ENCODE results near the gene SLC17A7.
A peak's percentile ranks its signal among the peaks of the same experiment; 100 is the strongest.

Gene SLC17A7

DNA sequence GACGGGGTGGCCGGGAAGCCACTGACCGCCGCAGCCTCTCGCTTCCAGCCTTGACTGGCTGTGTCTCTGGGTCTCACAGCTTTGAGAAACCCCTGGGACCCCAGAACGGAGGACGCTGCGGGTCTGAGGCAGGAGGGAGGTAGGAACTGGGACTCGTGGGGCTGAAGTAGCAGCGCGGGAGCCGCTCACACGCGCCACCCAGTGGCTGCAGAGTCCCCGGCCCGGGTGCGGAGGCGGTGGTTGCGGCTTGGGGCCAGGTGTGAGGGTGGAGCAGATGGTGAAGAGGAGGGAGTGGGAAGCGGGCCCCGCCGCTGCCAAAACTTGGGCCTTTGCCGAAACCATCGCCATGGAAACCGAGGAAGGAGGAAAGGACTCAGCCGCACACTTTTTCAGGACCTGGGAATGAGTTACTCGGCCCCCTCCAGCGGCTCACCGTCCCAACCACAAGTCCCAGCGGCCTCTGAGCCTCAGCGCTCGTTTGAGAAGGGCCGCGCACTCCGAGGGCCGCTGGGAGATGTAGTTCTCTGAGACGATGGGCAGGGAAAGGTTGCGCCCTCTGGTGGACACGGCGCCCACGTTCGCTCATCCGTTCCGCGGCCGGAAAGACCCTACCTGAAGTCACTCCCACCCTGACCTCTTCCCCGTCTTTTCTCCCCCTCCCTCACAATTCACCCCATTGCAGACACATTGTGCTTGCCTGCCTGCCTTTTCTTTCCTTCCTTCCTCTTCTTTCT lies 2.2 kb upstream of the SLC17A7 start:
- DNase-seq: peak; percentile 90

DNA sequence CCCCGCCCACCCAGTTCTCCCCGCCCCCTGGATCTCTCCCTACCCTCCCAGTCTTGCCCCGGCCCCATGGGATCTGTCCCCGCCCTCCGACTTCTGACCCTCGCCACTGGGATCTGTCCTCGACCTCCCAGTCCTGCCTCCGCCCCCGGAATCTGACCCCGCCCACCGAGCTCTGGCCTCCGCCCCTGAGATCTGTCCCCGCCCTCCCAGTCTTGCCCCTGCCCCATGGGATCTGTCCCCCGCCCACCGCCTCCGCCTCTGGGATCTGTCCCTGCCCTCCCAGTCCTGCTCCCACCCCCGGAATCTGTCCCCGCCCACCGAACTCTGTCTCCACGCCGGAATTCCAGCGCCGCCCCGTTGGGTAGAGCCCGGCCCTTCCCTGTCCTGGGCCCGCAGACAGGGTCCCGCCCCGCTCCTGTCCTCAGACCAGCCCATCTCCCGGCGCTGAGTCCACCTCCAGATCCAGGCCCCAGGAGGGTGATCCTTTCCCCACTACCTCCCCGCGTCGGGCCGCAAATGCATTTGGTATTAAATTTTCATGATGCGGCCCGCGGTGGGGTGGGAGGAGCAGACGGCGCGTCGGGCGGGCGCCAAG lies 1.5 kb upstream of the SLC17A7 start:
- DNase-seq: no peak

DNA sequence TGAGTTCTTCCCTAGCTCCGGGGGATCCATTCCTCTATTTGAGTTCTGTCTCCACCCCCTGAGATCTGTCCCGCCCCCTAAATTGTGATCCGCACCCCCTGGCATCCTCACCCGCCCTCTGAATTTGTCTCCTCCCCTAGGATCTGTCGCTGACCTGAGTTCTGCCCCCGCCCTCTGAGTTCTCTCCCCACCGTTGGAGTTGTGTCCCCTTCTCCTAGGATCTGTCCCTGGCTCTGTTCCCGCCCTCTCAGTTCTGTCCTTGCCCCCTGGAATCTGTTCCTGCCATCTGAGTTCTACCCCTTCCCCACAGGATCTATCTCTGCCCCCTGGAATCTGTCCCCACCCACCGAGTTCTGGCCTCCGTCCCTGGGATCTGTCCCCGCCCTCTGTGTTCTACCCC lies 1.0 kb upstream of the SLC17A7 start:
- no peak for DNase-seq

DNA sequence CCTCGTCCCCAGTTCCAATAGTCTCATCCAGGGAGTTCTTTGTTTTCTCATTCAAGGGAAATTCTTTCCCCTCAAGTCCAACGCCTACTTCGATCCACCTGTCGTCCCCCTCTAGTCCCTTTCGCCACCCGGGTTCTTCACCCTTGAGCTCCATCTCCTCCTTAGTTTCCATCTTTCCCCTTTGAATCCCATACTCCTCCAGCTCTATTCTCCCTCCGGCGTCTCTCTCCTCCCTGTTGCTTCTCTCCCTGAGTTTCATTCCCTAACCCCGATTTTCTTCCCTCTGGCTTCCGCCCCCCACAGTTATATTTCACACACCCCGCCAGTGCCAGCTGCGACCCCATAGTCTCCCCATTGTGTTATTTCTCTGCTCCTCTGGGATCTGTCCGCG lies 628 bp upstream of the SLC17A7 start:
- no peak for DNase-seq

DNA sequence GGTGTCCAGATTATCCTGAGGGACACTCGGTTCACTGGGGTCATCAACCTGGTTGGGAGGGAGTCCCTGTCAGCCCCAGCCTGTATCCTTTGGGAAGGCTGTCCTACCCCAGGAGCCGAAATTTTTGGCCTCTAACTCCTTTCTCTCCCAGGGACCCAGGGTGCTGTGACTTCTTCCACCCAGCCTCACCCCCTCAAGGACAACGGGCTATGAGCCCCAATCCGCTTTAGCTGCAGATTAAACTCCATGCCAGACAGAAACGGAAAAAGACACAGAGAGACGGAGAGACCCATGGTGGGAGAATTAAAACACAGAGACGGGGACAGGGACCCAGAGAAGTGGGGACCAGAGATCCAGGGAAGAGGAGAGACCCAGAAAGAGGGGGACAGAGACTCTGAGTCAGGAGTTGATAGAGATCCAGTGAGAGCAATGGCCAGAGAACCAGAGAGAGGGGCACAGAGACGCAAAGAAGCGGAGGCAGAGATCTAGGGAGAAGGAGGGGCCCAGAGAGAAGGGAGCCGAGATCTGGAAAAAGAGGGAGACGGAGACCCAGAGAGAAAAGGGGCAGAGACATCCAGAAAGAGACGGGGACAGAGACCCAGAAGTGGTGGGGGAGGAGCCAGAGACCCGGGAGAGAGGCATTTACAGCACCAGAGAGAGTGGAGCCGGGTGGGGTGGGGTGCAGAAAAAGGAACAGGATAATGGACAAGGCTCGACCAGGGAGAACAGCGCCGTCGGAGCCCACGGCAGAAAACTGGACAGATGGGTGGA lies 703 bp downstream of the SLC17A7 start:
- DNase-seq: no peak

DNA sequence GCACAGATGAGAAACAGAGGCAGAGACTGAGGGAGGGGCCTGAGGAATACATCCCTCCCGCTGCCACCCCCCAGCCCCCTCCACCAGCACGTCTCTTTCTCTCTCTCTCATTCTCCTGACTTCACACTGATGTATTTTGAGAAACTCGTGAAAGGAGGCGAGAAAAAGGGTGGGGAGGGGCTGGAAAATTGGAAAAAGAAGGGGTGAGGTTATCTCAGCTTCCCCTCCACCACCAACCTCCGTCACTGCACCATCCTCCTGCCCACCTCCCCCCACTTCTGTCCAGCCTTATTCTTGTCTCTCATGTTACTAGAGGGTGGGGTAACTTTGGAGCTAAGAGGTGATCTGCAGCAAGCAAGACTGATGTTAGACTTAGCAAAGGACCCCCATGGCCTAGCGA lies 1.5 kb downstream of the SLC17A7 start:
- DNase-seq: no peak

DNA sequence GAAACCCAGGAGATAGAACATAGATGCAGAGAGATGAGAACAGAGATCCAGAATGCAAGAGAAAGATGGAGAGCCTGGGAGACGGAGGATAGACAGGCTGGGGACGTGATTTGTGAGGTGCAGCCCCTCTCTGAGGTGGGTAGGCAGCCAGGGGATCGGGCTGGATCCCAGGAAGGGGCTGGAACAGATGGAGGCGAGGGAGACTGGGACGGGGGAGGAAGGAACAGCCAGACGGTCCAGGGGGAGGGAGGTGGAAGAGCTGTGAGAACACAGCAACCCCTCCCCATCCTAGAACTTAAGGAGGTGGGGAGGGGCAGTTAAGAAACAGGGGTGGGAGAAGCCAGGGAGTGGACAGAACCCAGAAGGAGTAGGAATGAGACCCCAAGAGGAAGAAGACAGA lies 3.1 kb downstream of the SLC17A7 start:
- DNase-seq: no peak

DNA sequence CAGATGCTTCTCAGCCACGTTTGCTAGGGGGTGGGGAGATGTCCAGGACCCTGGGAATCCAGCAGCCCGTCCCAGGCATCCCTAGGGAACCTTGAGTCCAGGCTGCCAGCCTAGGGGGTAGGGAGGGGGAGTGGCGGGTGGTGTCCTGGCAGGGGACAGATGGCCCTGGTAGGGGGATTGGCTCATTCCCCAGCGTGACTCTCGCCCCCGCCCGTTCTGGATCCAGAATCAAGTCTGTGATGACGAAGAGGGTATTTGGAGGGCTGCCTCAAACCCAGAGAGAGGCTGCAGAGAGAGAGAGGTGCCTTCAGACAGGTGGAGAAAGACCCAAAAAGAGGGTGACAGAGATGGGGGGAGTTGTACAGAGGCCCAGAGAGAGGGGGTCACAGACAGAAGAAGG lies 4.1 kb downstream of the SLC17A7 start:
- DNase-seq: no peak

DNA sequence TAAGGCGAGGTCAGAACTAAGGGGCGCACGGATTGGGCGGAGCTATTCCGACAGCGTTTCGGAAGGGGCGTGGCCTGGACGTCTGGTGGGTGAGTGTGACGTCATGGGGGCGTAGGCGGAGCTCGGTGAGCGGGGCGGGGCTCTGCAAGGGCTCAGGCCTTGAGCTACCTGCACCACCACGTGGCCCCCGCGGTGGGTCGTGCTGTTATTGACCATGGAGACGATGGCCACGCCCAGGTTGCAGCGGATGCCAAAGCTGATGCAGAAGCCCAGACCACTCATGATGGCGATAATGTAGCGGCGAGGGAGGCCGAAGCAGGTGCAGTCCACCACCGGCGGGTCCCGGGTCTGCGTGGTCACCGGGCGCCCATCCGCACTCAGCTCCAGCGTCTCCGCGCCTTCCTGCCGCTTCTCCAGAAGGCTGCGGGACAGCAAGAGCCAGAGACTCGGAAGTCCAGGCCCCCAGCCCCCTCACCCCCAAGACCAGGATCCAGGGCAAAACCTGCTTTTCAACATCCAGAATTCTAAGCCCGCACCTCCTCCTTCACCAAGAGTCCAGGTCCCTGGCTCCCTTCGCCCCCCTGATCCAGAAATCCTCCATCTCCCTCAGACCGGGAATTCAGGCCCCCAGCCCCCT lies 4.8 kb downstream of the SLC17A7 start:
- no peak for DNase-seq

DNA sequence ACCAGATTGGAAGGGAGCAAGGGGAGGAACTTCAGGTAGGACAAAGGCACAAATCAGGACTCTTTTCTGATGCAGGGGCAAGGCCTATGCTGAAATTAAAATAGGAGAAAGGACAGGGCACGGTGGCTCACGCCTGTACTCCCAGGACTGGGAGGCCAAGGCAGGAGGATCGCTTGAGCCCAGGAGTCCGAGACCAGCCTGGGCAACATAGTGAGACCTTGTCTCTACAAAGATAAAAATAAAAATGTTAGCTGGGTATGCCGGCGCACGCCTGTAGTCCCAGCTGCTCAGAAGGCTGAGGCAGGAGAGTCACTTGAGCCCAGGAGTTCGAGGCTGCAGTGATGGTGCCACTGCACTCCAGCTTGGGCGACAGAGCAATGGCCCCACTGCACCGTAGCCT lies 5.7 kb downstream of the SLC17A7 start:
- DNase-seq: no peak

DNA sequence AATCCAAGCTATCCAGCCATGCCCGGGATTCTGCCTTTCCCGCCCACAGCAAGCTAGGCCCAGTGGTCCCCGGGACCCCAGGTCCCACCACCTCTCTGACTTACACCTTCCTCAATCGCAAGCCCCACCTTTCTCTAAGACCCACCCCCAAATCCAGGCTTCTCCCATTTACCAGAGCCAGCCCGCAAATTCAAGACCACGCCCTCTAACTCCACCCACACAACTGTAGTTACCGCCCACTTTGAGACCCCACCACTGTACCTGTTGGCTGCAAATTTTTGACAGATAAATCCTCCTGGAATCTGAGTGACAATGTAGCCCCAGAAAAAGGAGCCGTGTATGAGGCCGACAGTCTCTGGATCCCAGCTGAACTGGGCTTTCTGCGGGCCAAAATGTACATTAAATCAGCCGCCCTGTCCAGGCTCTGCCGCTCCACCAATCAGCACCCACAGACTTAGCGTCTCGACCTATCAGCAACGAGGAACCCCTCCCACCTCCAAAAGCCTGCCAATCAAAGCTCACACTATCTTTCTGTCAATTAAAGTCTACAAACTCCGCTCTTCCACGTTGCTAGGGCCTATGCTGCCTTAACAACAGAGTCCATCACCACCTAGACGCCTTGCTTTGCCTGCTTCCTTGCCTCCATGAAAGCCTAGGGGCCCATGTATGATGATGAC lies 6.3 kb downstream of the SLC17A7 start:
- no peak for DNase-seq

DNA sequence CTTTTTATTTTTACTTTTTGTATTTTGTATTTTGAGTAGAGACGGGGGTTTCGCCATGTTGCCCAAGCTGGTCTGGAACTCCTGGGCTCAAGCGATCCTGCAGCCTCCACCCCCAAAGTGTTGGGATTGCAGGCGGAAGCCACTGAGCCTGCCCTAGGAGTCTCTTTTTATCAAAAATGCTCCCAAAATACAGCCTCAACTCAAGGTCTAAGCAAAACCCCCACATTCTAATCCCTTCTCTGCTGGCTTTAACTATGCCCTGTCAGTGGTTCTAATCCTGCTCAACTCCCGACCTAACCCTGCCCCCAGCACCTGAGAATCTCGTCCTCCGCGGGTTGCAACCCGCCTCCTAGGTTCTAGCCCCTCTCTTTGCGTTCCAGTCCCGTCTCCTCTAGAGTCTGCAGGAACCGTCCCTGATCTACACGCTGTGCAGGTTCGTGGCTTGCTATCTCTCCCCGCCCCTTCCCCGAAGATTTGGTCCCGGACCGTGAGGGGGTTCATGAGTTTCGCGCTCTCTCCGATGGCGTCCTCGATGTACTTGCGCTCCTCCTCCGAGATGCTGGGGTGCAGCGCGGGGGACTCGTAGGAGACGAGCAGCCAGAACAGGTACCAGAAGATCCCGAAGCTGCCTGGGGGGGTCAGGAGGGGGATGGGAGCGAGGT lies 8.0 kb downstream of the SLC17A7 start:
- no peak for DNase-seq

DNA sequence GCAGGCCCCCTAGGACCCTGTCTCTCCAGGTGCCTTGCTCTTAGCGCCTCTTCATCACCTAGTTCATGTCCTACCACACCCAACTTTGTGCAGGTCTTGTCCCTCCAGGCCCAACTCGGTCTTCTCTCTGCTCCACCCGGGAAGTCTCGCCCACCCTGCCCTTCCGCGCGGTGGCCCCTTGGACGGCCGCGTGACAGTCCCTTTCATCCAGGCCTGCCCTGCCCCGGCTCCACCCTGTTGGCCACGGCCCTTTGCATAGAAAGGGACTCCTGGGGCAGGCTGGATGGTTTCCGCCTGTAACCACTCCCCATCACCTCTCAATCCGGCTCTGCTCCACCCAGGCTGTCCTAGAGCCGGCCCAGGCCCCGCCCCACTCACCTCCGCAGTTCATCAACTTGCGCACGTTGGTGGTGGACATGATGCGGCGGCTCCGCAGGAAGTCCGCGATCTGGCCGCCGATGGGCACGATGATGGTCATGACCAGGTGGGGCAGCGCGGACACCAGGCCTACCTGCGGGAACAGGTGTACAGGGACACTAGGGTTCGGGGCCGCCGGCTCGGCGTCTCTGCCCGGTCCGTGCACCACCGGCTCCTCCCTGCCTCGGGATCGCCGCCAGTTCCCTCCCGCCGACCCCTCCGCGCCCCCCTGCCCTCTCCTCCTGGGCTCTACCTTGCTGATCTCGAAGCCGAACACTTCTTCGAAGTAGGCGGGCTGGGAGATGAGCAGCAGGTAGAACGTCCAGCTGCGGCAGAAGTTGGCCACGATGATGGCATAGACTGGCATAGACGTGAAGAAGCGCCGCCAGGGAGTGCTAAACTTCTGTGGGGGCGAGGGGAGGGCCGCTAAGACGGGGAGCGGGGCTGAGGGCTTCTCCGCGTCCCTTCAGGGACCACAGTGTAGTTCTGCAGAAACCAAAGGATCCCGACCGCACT lies 8.9 kb downstream of the SLC17A7 start:
- DNase-seq: no peak

DNA sequence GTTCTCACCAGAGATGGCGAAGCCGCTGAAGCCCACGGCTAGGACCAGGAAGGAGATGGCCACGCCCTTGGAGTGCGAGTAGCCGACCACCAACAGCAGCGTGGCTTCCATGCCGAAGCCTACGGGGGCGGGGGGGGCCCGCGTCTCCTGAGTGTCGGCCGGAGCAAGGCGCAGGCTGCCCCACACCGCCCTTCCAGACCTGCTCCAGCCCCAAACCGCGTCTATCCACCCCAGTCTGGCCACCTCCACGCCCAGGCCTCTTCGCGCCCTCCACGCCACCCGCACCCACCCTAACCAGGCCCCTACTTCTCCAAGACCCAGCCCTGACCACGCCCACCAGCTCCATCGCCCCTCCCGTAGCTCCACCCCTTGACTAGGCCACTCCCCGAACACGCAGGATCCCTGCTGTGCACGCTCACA lies 10.0 kb downstream of the SLC17A7 start:
- no peak for DNase-seq

DNA sequence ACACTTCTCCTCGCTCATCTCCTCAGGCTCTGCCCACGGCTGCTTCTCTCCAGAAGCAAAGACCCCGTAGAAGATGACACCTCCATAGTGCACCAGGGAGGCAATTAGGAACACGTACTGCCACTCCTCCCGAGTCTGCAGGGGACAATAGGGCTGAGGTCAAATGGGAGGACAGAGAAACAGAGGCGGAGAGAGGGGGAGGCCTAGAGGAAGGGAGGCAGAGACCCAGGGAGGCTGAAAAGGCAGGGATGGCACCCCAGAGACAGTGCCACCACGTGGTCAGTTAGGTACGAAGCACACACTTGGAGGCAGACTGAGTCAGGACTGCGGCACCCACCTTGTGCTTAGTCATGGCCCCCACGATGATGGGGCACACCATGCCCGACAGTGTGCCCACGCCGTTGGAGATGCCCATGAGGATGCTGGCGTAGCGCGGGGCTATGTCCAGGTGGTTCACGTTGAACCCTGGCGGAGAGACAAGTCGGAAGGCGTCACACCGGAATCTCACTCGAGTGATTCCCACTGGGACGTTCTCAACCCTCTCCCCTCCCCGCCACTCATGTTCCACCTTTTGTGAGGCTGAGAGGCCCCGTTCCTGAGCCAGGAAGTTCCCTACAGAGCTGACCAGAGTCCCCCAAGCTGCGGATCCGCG lies 10.5 kb downstream of the SLC17A7 start:
- DNase-seq: no peak

DNA sequence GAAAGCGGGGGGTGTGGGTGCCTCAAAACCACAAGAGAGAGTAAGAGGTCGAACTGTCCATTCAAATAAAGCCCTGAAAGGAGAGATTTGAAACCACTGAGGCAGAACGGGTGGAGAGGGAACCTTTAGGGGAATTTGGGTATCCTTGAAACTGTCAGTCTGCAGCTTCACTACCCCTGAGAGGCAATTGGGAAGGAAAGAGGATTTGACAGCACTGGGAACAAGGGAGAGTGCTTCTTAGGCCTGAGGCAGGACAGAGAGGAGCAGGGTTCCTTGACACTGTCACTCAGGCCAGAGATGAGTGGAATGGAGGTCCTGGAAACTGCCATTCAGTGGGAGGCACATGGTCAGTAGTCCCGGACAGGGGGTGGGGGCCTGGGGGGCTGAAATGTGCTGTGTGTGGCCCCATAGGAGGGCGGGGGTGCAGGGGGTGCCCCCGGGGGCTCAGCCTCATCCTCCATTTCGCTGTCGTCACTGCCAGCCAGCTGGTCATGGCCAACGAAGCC lies 11.1 kb downstream of the SLC17A7 start:
- DNase-seq: no peak

DNA sequence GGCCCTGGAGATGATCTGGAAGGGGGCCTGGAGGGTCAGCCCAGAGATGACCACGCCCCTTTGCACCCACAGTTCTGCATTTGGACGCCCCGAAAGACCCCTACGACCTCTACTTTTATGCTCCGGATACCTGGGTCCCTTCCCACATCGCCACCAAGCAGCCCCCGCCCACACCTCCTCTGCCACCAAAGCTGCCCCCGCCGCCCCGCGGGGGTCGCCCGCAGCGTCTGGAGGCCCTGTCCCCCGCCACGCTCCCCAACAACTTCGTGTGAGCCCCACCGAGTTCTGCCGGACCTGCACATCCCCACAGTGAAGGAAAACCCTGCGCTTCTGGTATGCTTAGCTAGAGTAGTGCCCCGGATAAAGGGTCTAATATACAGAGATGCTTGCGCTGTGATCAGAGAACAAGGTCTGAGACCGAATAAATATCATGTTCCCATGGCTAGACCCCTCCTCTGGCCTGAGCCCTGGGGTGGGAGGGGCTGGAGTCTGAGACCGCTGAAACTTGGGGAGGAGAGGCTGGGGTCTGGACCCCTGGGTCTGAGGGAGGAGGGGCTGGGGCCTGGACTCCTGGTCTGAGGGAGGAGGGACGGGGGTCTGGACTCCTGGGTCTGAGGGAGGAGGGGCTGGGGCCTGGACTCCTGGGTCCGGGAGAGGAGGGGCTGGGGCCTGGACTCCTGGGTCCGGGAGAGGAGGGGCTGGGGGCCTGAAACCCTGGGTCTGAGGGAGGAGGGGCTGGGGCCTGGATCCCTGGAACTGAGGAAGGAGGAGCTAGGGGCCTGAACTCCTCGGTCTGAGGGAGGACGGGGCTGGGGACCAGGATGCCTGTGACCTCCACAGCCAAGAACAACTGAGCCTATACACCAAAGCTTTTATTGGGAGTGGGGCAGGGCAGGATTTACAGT lies 12.5 kb downstream of the SLC17A7 start:
- no peak for DNase-seq

DNA sequence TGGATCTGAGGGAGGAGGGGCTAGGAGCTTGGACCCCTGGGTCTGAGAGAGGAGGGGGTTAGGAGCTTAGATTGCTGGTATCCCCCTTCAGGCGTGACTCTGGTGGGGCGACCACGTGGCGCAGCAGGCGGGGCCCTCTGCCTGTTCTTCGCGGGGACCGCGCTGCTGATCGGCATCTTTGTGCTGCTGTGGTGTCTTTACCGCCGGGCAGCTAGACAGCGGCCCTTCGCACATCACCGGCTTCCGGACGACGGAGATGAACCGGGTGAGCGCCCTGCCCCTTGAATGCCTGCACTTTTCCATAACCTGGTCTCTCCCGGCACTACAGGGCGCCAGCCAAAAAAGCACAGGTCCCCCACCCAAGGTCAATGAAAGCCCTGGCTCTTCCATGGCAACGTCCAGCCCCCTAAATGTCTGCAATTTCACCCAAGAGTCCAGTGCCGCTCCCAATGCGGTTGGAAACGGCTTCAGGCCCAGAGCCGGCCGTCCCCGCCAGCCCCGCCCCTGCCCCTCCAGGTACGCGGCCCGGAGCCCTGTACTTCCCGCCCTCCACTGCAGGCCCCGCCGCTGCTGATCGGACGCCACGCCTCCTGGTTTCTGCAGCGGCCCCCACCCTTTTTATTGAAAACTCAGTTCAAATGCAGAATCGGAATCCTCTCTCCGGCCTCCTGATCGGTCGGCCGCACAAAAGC lies 13.3 kb downstream of the SLC17A7 start:
- DNase-seq: no peak

DNA sequence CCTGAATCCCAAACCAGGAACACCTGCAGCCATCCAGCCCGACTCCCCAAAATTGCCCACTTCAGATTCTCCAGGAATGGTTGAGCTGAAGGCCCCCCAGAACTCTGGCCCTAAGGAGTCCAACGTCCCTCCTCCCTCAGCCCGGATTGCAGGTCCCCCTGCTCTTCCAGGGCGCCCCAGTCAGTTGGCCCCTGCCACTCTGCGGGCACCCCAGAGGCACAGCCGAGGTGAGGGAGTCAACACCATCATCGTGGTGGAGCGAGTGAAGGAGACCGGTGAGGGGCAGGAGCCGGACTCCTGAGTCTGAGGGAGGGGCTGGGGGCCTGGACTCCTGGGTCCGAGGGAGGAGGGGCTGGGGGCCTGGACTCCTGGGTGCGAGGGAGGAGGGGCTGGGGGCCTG lies 14.0 kb downstream of the SLC17A7 start:
- no peak for DNase-seq
